PC-3 (cell line): ENCODE data around the gene MCEMP1.

Source experiments
- CTCF ChIP-seq: fragments of 300-600 bp; sonication (generic); conservative IDR thresholded peaks from 2 replicates; pipeline ENCODE4 v1.5.1; 2017; ENCODE audit warnings: antibody characterized with exemption, low read depth, mild to moderate bottlenecking, low read length
- EZH2 ChIP-seq: fragments of 300-600 bp; sonication (generic); IDR thresholded peaks from one replicate; pipeline ENCODE4 v1.6.1; 2017; ENCODE audit warnings: antibody characterized with exemption, mild to moderate bottlenecking, low read length; ENCODE audit not compliant: unreplicated experiment
- EZH2phosphoT487 ChIP-seq: fragments of 300-600 bp; sonication (generic); IDR thresholded peaks from 2 replicates; pipeline ENCODE4 v1.6.1; 2018; ENCODE audit warnings: mild to moderate bottlenecking, antibody characterized with exemption, low read length, borderline replicate concordance

- TF ChIP-seq CTCF, result no peak
- TF ChIP-seq EZH2phosphoT487, result no peak
- no peak for TF ChIP-seq EZH2
These were observed 43.2 kb upstream of the MCEMP1 start, which contains the start of gene PCP2 for GRCh38 chr19:7633698-7634097.
